NCI-H1436 treated with DMSO at 0.1 percent for 48 hours (cell line): Measurements from ENCODE around the gene SNAPC3.
"Not testable (repeated sequence)": the region's sequence is repeated elsewhere in the genome, so short reads cannot be mapped to it uniquely, and the experiment has no call there.

Experiments
- DNase-seq: peaks from one replicate; lab custom pipeline; 2025; lab: John Stamatoyannopoulos, UW

The SNAPC3 gene

DNA sequence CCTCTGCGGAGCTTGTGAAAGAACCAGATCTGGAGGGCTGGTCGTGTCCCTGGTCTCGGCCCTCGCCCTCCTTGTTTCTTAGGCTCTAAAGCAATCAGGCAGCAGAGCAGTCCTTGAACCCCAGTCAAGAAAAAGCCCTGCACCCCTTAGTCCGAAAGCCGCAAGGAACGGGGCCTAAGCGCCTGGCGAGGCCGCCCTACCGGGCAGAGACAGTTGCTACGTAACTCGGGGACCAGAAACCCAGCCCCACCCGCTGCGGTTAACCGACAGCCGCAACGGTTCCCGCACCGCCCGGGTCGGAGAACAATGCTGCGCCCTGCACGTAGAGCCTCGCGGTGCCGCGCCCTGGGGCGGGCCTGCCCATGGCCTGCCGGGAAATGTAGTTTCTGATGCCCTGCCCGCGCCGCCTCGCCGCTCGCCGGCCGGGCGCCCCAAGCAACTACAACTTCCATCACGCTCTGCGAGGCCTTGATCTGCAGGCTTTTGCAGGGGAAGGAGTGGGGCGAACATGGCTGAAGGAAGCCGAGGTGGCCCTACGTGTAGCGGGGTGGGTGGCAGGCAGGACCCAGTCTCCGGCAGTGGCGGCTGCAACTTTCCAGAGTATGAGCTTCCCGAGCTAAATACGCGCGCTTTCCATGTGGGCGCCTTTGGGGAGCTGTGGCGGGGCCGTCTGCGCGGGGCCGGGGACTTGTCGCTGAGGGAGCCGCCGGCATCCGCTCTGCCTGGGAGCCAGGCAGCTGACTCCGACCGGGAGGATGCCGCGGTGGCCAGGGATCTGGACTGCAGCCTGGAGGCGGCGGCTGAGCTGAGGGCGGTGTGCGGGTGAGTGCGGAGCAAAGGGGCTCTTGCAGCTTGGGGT, at the start of gene SNAPC3:
TSS of gene SNAPC3 (plus strand) at position 505 of the 859 bp plus-strand sequence. CDS start at position 509, 4 bp downstream.
- DNase-seq: peak; percentile 48

- DNase-seq: no peak
Measured at GRCh38 chr9:15373881-15374280, 48.8 kb upstream of the SNAPC3 start.

DNA sequence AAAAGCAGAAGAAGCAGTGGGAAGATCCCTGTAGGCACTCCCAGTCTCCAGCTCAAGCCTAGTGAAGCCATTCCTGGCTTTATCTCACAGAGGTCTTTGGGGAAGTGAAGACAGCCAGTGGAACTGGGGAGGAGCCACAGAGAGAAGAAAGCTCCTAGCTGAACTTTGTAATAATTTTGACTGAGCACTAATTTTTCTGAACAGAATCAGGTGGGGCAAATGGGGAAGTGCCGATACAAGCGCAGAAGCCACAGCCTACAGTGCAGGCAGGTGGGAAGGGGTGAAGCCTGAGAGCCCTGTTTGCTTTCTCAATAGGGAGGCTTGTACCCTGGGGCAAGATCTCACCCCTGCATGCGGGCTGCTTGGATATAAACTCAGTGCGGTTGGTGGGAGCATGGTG, 48.4 kb upstream of the SNAPC3 start:
- DNase-seq: no peak

DNA sequence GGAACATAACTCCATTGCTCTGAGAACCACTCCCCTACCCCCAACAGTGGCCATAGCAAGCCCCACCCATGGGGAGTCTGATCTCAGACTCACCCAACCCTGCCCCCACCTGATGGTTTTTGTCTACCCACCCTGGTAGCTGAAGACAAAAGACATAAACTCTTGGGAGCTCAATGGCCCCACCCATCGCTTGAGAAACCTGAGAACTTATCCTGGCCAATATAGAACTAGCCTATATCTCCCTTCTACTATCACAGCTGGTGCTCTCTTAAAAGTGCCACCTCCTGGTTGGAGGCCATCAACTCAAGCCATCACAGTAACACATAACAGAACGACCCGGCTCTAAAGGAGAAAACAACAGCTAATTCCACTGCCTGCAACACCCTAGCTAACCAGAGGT, 47.9 kb upstream of the SNAPC3 start:
- no peak for DNase-seq

DNA sequence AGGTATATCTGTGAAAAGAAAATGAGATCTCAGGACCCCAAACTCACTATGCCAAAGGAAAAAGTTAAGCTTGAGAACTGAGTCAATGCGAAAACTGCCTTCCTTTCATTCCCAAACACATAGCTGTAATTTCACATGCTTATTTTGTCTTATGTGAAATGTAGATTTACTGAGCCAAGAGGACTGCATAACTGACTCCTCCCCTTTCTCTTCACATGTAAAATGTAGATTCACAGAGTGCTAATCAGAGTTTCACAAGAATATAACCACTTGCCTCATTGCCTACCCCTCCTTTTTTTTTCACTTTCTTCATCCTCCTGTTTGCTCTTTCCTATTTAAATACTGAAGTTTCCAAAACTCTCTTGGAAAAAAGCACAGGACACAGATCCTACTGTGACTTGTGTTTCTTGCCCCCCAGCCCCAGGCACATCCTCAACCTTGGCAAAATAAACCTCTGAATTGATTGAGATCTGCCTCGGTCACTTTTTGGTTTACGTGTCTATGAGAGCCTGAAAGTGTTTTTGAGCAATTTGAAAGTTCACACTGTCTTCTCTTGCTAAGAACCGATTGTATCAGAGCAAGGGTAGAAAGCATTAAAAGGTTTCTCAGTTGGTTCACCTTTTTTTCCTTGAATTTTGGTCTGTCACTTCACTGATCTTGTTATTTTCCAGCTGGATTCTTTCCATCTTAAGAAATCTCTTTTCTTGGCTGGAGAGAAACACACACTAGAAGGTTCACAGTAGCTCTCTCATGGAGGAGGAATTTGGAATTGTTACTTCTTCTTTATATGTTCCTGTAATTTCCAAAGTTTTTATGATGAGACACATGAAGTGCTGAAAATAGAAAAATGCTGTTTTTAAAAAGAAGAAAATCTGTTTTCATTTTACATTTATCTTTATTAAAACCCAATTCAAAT, 44.8 kb upstream of the SNAPC3 start:
- no peak for DNase-seq

DNA sequence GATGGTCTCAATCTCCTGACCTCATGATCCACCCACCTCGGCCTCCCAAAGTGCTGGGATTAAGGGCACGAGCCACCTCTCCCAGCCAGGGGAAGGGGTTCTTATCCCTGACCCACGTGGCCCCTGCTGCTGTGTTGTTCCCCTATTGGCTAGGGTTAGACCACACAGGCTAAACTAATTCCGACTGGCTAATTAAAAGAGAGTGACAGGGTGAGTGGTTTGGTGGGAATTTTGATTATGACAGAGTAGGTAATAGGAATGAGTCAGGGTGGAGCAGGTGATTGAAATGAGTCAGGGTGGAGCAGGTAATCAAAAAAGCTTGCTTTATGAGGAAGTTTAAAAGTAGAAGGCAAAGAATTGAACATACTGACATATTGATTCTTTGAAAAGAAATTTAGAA, 43.4 kb upstream of the SNAPC3 start:
- DNase-seq: not testable (repeated sequence)

DNA sequence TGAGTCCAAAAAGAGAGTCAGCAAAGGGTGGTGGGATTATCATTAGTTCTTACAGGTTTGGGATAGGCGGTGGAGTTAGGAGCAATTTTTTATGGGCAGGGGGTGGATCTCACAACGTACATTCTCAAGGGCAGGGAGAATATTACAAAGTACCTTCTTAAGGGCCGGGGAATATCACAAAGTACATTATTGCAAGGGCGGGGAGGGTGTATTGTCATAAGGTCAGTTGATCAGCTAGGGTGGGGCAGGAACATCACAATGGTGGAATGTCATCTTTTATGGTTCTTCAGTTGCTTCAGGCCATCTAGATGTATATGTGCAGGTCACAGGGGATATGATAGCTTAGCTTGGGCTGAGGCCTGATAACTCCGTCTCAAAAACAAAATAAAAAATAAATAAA, 42.8 kb upstream of the SNAPC3 start:
- DNase-seq: not testable (repeated sequence)

GRCh38 chr9:15381491-15381890, 41.2 kb upstream of the SNAPC3 start:
- DNase-seq: no peak

GRCh38 chr9:15386465-15386864, 36.2 kb upstream of the SNAPC3 start:
- DNase-seq: no peak

GRCh38 chr9:15389173-15389572, 33.5 kb upstream of the SNAPC3 start:
- DNase-seq: no peak

GRCh38 chr9:15389631-15390030, 33.0 kb upstream of the SNAPC3 start:
- no peak for DNase-seq

- no peak for DNase-seq
Measured at GRCh38 chr9:15390201-15390600, 32.5 kb upstream of the SNAPC3 start.

GRCh38 chr9:15392363-15392762, 30.3 kb upstream of the SNAPC3 start:
- no peak for DNase-seq

DNA sequence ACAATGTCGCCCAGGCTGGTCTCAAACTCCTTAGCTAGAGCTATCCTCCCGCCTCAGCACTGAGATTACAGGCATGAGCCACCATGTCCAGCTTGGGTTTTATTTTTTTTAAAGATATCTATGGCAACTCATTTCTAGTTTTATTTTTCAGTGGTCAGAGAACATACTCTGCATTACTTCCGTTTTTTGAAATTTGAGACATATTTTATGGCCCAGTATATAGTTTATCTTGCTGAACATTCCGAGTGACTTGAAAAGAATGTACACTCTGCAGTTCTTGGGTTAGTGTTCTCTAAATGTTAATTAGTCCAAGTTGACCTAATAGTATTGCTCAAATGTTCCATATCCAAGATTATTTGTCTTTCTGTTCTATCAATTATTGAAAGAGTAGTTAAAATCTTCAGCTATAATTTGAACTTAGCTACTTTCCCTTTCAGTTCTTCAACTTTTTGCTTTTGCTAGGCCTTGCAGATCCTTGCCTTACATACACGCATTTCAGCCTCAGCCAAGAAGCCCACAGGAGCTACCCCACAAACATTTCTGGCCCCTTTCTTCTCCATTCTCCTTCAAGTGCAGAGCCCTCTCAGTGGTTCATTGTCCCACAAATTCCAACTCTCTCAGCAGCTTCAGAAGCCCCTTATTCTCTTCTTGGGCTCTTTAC, 22.3 kb upstream of the SNAPC3 start:
- DNase-seq: no peak

GRCh38 chr9:15401266-15401665, 21.4 kb upstream of the SNAPC3 start:
- no peak for DNase-seq

- DNase-seq: no peak
Measured at GRCh38 chr9:15403155-15403554, 19.5 kb upstream of the SNAPC3 start.

GRCh38 chr9:15404171-15404570, 18.5 kb upstream of the SNAPC3 start:
- no peak for DNase-seq

- no peak for DNase-seq
Measured at GRCh38 chr9:15416880-15417279, 5.8 kb upstream of the SNAPC3 start.

DNA sequence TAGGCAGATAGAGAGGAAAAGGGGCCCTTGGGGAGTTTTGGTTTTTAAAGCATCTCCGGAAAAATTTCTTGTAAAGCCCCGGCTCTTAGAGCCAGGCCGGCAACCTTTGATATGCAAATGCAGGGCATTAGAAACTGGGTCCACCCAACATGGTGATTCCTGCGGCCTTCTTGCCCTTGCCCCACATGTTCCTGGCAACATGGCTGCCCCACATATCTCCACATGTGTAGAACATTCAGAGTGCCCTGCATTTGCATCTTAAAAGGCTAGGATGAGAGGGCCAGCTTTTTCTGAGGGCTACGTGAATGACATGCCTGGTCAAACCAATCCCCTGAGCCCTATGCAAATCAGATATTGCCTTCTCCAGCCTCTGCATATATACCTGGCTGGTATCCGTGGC, 5.0 kb upstream of the SNAPC3 start:
- DNase-seq: no peak

GRCh38 chr9:15420796-15421195, 1.9 kb upstream of the SNAPC3 start:
- DNase-seq: no peak

DNA sequence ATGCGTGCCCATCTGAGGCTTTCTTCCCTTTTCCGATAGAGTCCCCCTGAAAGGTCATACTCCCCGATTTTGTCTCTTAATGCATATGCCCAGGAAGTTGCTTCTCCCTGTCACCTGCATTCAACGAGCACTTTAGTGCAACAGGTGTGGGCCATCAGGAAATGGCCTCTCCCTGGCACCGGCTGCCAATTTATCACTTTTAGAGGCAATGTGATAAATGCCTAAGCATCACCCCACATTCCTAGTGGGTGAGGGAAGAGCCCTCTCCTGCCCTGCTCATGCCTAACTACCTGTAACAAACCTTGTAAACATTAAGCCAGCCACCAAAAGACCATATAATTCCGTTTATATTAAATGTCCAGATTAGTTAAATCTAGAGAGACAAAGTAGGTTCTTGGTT, 1.1 kb upstream of the SNAPC3 start:
- no peak for DNase-seq

- no peak for DNase-seq
Measured at GRCh38 chr9:15421990-15422371, 695 bp upstream of the SNAPC3 start.
